Esophagus squamous epithelium (tissue), 4 donors: Measurements from ENCODE around the gene CXorf58.

Source experiments
- POLR2A ChIP-seq, 4 donors: fragments of 450-650 bp; IDR thresholded peaks; one replicate each; pipeline ENCODE4 v1.6.1; 2017; ENCODE audit warnings: antibody characterized with exemption in 4 of 4, mild to moderate bottlenecking in 4 of 4, moderate library complexity in 3 of 4
- TF ChIP-seq, protein P1 (sequence below), 6 experiments: fragments of 450-650 bp in 4 of 6; fragments of 200-600 bp in 2 of 6; sonication (generic) in 2 of 6; IDR thresholded peaks; one replicate each; pipeline ENCODE4 v1.5.1; 2016 to 2019; ENCODE audit warnings: antibody characterized with exemption in 6 of 6, mild to moderate bottlenecking in 4 of 6, moderate library complexity in 4 of 6

DNA sequence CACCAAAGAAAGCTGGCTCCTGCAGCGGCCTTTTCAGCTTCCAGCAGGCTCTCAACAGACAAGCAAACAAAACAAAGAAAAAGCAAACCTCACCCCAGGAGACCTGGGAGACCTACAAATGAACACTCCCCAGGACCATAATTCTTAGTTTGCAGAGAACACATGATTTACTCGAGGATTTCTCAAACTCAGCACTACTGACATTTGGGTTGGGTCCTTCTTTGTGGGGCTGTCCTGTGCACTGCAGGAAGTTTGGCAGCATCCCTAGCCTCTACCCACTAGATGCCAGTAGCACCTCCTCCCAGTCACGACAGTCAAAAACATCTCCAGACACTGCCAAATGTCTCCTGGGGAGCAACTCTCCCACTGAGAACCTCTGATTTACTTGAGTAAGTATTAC is 22.0 kb upstream of the CXorf58 start:
- TF ChIP-seq, protein P1, sequence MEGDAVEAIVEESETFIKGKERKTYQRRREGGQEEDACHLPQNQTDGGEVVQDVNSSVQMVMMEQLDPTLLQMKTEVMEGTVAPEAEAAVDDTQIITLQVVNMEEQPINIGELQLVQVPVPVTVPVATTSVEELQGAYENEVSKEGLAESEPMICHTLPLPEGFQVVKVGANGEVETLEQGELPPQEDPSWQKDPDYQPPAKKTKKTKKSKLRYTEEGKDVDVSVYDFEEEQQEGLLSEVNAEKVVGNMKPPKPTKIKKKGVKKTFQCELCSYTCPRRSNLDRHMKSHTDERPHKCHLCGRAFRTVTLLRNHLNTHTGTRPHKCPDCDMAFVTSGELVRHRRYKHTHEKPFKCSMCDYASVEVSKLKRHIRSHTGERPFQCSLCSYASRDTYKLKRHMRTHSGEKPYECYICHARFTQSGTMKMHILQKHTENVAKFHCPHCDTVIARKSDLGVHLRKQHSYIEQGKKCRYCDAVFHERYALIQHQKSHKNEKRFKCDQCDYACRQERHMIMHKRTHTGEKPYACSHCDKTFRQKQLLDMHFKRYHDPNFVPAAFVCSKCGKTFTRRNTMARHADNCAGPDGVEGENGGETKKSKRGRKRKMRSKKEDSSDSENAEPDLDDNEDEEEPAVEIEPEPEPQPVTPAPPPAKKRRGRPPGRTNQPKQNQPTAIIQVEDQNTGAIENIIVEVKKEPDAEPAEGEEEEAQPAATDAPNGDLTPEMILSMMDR (IDR thresholded peaks at IDR 0.05), result no peak
- no peak for TF ChIP-seq POLR2A (IDR thresholded peaks at IDR 0.05)
